Measurements from ENCODE around the gene CACNA2D3.

CACNA2D3 gene

GRCh38 chr3:54279005-54279583 is 156.7 kb downstream of the CACNA2D3 start:
- peak; percentile 15 for DNase-seq (ENCODE audit: low read depth)
- no peak overlapping the region for H3K4me3 ChIP-seq (ENCODE audit: low read length)
- TF ChIP-seq, protein P1, sequence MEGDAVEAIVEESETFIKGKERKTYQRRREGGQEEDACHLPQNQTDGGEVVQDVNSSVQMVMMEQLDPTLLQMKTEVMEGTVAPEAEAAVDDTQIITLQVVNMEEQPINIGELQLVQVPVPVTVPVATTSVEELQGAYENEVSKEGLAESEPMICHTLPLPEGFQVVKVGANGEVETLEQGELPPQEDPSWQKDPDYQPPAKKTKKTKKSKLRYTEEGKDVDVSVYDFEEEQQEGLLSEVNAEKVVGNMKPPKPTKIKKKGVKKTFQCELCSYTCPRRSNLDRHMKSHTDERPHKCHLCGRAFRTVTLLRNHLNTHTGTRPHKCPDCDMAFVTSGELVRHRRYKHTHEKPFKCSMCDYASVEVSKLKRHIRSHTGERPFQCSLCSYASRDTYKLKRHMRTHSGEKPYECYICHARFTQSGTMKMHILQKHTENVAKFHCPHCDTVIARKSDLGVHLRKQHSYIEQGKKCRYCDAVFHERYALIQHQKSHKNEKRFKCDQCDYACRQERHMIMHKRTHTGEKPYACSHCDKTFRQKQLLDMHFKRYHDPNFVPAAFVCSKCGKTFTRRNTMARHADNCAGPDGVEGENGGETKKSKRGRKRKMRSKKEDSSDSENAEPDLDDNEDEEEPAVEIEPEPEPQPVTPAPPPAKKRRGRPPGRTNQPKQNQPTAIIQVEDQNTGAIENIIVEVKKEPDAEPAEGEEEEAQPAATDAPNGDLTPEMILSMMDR (conservative IDR thresholded peaks at IDR 0.05; ENCODE audit: low read length) = no peak

- DNase-seq (ENCODE audit: low read depth) = no peak
- TF ChIP-seq, protein P1 (conservative IDR thresholded peaks at IDR 0.05; ENCODE audit: low read length) = no peak
- no peak overlapping the region for H3K4me3 ChIP-seq (ENCODE audit: low read length)
Observed at GRCh38 chr3:54283470-54283869, 161.1 kb downstream of the CACNA2D3 start.

DNA sequence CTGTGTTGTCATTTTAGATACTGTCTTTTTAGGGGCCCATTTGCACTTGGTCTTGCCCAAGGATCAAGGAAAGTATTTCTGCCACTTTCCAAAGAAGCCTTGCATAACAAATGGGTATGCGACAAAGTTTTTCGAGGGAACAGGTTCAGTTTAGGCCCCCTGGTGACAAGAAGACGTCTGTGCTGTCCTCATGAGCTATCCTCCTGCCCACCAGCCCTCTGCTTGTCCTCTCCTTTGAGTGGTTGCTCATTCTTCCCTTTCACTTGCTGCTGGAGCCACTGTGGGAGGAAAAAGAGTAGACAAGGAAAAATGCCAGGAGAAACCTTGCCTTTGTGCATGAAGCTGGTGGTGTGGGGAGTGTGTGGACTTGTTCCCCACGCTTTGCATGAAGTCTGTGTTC is 171.9 kb downstream of the CACNA2D3 start:
- H3K4me3 ChIP-seq (ENCODE audit: low read length) = no peak overlapping the region
- DNase-seq (ENCODE audit: low read depth) = no peak
- TF ChIP-seq, protein P1 (conservative IDR thresholded peaks at IDR 0.05; ENCODE audit: low read length) = no peak

DNA sequence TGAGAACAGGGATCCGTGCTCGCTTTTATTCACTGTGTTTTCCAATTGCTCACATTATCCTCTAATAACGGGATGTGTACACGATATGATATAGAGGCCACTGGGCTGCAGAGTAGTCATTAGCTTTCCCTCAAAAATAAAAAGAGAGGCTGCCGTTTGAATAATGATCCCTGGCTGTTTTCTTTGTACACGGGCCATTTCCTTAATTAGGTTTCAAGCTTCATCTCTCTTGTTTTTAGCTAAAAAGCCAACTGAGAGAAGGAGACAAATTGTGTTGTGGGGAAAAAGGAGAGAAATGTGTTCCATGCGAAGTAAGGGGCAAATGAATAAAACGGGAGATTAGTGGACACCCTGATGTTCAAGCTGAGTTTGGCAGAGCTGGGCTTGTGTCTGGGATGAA is 174.2 kb downstream of the CACNA2D3 start:
- no peak for DNase-seq (ENCODE audit: low read depth)
- TF ChIP-seq, protein P1 (conservative IDR thresholded peaks at IDR 0.05; ENCODE audit: low read length) = no peak
- H3K4me3 ChIP-seq (ENCODE audit: low read length) = no peak overlapping the region

- no peak overlapping the region for H3K4me3 ChIP-seq (ENCODE audit: low read length)
- TF ChIP-seq, protein P1 (conservative IDR thresholded peaks at IDR 0.05; ENCODE audit: low read length) = no peak
- DNase-seq (ENCODE audit: low read depth) = no peak
Observed at GRCh38 chr3:54299169-54299935, 177.0 kb downstream of the CACNA2D3 start.

GRCh38 chr3:54303517-54304375 is 181.4 kb downstream of the CACNA2D3 start:
- no peak for DNase-seq (ENCODE audit: low read depth)
- H3K4me3 ChIP-seq (ENCODE audit: low read length) = no peak overlapping the region
- TF ChIP-seq, protein P1 (conservative IDR thresholded peaks at IDR 0.05; ENCODE audit: low read length) = no peak
